K562 (cell line): ENCODE data around the gene SIDT2. TPM values are rescaled to one million over a fixed set of nuclear protein-coding genes. Genes with fewer than 3 reads are reported as not detected.

ENCODE experiments used
- BRCA1 ChIP-seq, 2 experiments: fragments of 450-650 bp in 1 of 2; sonication (generic) in 1 of 2; formaldehyde crosslinking in 1 of 2; IDR thresholded peaks; 2 replicates each; pipeline versions ENCODE4 v1.5.0 to v1.6.1; 2017 to 2020; ENCODE audit warnings: mild to moderate bottlenecking in 1 of 2, missing genetic modification reagents in 1 of 2
- CBFA2T2 ChIP-seq: fragments of 450-650 bp; conservative IDR thresholded peaks from 2 replicates; pipeline ENCODE4 v1.6.1; 2017; ENCODE audit warnings: mild to moderate bottlenecking
- CCNT2 ChIP-seq: IDR thresholded peaks from 2 replicates; pipeline ENCODE4 v1.6.1; 2011; ENCODE audit warnings: borderline replicate concordance, low read depth, mild to moderate bottlenecking, moderate library complexity, mixed read lengths, low read length; ENCODE audit not compliant: insufficient read length; ENCODE audit errors: extremely low read depth
- HIVEP1 ChIP-seq: fragments of 250-450 bp; sonication (Bioruptor Pico); IDR thresholded peaks from 2 replicates; pipeline ENCODE4 v1.4.0; 2020; ENCODE audit warnings: mild to moderate bottlenecking
- KLF1 ChIP-seq: fragments of 450-650 bp; IDR thresholded peaks from 2 replicates; pipeline ENCODE4 v1.6.1; 2016; ENCODE audit warnings: missing genetic modification characterization, missing compliant biosample characterization
- KLF13 ChIP-seq: fragments of 450-650 bp; IDR thresholded peaks from 2 replicates; pipeline ENCODE4 v1.6.1; 2016; ENCODE audit warnings: missing genetic modification characterization, low read depth, mild to moderate bottlenecking, missing compliant biosample characterization, moderate library complexity, borderline replicate concordance
- KLF16 ChIP-seq: IDR thresholded peaks from 2 replicates; pipeline ENCODE4 v1.6.1; 2016; ENCODE audit warnings: antibody characterized with exemption
- PML ChIP-seq: IDR thresholded peaks from 2 replicates; pipeline ENCODE4 v1.6.1; 2012; ENCODE audit warnings: low read length, inconsistent platforms
- SAP30 ChIP-seq: fragments of 200-600 bp; sonication (generic); IDR thresholded peaks from 2 replicates; pipeline ENCODE4 v1.6.1; 2012; ENCODE audit warnings: borderline replicate concordance, low read depth, mild to moderate bottlenecking, moderate library complexity, low read length, control low read depth, inconsistent platforms; ENCODE audit not compliant: insufficient read depth, poor library complexity, severe bottlenecking
- SMAD2 ChIP-seq: fragments of 150-350 bp; IDR thresholded peaks from 2 replicates; pipeline ENCODE4 v1.6.1; 2014; ENCODE audit warnings: low read depth, mild to moderate bottlenecking, low read length
- STAG1 ChIP-seq: sonication (generic); formaldehyde crosslinking; IDR thresholded peaks from 2 replicates; pipeline ENCODE4 v1.5.0; 2020; ENCODE audit warnings: missing genetic modification reagents, borderline replicate concordance
- SUPT5H ChIP-seq: fragments of 450-650 bp; IDR thresholded peaks from 2 replicates; pipeline ENCODE4 v1.6.1; 2016
- ZEB2 ChIP-seq: fragments of 450-650 bp; IDR thresholded peaks from 2 replicates; pipeline ENCODE4 v1.6.1; 2016
- polyA plus RNA-seq, 8 experiments: library from polyadenylated mRNA; depleted of rRNA in 4 of 8; stranded (reverse) in 5 of 8; unstranded in 3 of 8; fragments of >200 nt; fragmentation: Nextera tagmentation in 2 of 8; fragmentation: Illumina TruSeq in 1 of 8; extraction: Ambion mirVana in 2 of 8; extraction: Trizol in 1 of 8; gene quantifications; 2 replicates each; pipeline versions ENCODE4 v1.2.1 to v1.2.3, GENCODE V29; 2011 to 2014; ENCODE audit warnings: inconsistent platforms in 1 of 8, missing spikeins in 1 of 8
- total RNA-seq, 7 experiments: library from RNA; depleted of rRNA in 6 of 7; stranded (reverse); fragments of >200 nt in 6 of 7; fragmentation: Illumina TruSeq in 2 of 7; extraction: Trizol in 2 of 7; gene quantifications; 2 replicates each; pipeline versions ENCODE4 v1.2.1 to v1.2.3, GENCODE V29; 2011 to 2021; ENCODE audit warnings: low replicate concordance in 1 of 7
- TF ChIP-seq, protein P1 (sequence below): sonication (generic); formaldehyde crosslinking; IDR thresholded peaks from 2 replicates; pipeline ENCODE4 v1.8.1; 2023; ENCODE audit warnings: mild to moderate bottlenecking, missing genetic modification reagents, moderate library complexity
- TF ChIP-seq, protein P2 (sequence below): fragments of 250-450 bp; sonication (Bioruptor Pico); IDR thresholded peaks from 2 replicates; pipeline ENCODE4 v1.4.0; 2020
- TF ChIP-seq, protein P3 (sequence below): fragments of 150-350 bp; IDR thresholded peaks from 2 replicates; pipeline ENCODE4 v1.6.1; 2014; ENCODE audit warnings: low read depth, mild to moderate bottlenecking, low read length, borderline replicate concordance
- TF ChIP-seq, protein P4 (sequence below): fragments of 450-650 bp; IDR thresholded peaks from 2 replicates; pipeline ENCODE4 v1.6.1; 2017; ENCODE audit warnings: antibody characterized with exemption, mild to moderate bottlenecking

The SIDT2 gene
- total and polyA plus RNA-seq, 9 of the 15 experiments (the other 6 are each of a cell fraction or from before 2014, with no cell fraction given): 2.4 to 20.2 (median 6.5) TPM

DNA sequence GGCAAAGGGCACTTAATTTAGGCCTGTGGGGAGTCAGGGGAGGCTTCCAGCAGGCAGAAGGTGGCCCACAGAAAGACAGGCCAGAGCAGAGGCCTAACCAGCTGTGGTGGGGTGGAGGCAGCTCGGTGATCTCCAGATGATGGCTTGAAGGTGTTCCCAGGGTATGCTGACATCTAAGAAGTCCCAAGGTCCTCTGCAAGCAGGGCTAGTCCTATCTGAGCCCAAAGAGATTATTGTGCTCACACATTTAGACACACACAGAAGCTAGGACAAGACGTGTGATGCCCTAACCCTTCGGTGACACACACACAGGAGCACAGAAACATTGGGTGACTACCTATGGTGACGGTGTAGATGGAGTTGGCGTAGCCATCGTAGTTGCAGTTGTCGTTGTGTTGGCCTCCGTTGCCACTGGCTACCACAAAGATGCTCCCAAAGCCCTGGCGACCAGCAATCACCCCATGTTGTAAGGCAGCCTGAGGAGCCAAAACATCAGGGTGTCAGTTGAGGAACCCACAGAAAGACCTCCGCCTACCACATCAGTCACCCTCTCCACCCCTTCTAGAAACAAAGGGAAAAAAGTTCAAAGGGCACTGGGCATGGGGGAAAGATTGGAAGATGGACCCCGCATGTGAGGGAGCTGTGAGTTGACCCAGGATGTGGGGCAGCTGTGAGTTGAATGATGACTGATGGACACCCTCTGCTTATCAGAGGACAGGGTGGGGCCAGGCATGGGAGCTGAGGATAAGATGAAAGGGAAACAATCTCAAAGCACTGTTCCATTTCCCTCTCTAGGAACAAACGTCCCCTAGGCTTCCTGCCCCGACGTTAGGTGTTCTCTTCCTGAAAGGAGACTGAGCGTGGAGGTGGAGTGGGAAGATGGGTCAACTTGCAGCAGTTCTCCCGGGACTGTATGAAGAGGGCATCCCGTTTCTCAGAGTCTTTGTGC, 45.5 kb downstream of the SIDT2 start (continued):
- TF ChIP-seq CCNT2 (peak; percentile 85), KLF1 (tag) (peak; percentile 97), ZEB2 (0 out of 2 replicates have a peak, but pooled peaks have one; percentile 35), KLF16 (peak; percentile 94), SMAD2 (no peak), PML (peak; percentile 93), KLF13 (tag) (no peak), STAG1 (CRISPR knock-in tag) (no peak), CBFA2T2 (peak; percentile 97), SUPT5H (no peak), BRCA1 (IDR thresholded peaks at IDR 0.05) (no peak), BRCA1 (CRISPR knock-in tag; IDR thresholded peaks at IDR 0.05) (no peak), SAP30 (no peak), HIVEP1 (CRISPR knock-in tag) (no peak)
- TF ChIP-seq, protein P1, sequence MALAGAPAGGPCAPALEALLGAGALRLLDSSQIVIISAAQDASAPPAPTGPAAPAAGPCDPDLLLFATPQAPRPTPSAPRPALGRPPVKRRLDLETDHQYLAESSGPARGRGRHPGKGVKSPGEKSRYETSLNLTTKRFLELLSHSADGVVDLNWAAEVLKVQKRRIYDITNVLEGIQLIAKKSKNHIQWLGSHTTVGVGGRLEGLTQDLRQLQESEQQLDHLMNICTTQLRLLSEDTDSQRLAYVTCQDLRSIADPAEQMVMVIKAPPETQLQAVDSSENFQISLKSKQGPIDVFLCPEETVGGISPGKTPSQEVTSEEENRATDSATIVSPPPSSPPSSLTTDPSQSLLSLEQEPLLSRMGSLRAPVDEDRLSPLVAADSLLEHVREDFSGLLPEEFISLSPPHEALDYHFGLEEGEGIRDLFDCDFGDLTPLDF (CRISPR knock-in tag): no peak; the same call in 1 of the 2 replicates
- TF ChIP-seq, protein P2, sequence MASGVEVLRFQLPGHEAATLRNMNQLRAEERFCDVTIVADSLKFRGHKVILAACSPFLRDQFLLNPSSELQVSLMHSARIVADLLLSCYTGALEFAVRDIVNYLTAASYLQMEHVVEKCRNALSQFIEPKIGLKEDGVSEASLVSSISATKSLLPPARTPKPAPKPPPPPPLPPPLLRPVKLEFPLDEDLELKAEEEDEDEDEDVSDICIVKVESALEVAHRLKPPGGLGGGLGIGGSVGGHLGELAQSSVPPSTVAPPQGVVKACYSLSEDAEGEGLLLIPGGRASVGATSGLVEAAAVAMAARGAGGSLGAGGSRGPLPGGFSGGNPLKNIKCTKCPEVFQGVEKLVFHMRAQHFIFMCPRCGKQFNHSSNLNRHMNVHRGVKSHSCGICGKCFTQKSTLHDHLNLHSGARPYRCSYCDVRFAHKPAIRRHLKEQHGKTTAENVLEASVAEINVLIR (CRISPR knock-in tag): no peak
- TF ChIP-seq, protein P3, sequence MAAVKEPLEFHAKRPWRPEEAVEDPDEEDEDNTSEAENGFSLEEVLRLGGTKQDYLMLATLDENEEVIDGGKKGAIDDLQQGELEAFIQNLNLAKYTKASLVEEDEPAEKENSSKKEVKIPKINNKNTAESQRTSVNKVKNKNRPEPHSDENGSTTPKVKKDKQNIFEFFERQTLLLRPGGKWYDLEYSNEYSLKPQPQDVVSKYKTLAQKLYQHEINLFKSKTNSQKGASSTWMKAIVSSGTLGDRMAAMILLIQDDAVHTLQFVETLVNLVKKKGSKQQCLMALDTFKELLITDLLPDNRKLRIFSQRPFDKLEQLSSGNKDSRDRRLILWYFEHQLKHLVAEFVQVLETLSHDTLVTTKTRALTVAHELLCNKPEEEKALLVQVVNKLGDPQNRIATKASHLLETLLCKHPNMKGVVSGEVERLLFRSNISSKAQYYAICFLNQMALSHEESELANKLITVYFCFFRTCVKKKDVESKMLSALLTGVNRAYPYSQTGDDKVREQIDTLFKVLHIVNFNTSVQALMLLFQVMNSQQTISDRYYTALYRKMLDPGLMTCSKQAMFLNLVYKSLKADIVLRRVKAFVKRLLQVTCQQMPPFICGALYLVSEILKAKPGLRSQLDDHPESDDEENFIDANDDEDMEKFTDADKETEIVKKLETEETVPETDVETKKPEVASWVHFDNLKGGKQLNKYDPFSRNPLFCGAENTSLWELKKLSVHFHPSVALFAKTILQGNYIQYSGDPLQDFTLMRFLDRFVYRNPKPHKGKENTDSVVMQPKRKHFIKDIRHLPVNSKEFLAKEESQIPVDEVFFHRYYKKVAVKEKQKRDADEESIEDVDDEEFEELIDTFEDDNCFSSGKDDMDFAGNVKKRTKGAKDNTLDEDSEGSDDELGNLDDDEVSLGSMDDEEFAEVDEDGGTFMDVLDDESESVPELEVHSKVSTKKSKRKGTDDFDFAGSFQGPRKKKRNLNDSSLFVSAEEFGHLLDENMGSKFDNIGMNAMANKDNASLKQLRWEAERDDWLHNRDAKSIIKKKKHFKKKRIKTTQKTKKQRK: no peak
- TF ChIP-seq, protein P4, sequence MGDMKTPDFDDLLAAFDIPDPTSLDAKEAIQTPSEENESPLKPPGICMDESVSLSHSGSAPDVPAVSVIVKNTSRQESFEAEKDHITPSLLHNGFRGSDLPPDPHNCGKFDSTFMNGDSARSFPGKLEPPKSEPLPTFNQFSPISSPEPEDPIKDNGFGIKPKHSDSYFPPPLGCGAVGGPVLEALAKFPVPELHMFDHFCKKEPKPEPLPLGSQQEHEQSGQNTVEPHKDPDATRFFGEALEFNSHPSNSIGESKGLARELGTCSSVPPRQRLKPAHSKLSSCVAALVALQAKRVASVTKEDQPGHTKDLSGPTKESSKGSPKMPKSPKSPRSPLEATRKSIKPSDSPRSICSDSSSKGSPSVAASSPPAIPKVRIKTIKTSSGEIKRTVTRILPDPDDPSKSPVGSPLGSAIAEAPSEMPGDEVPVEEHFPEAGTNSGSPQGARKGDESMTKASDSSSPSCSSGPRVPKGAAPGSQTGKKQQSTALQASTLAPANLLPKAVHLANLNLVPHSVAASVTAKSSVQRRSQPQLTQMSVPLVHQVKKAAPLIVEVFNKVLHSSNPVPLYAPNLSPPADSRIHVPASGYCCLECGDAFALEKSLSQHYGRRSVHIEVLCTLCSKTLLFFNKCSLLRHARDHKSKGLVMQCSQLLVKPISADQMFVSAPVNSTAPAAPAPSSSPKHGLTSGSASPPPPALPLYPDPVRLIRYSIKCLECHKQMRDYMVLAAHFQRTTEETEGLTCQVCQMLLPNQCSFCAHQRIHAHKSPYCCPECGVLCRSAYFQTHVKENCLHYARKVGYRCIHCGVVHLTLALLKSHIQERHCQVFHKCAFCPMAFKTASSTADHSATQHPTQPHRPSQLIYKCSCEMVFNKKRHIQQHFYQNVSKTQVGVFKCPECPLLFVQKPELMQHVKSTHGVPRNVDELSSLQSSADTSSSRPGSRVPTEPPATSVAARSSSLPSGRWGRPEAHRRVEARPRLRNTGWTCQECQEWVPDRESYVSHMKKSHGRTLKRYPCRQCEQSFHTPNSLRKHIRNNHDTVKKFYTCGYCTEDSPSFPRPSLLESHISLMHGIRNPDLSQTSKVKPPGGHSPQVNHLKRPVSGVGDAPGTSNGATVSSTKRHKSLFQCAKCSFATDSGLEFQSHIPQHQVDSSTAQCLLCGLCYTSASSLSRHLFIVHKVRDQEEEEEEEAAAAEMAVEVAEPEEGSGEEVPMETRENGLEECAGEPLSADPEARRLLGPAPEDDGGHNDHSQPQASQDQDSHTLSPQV: peak; percentile 66
